Neural cell (in vitro differentiated cells): ENCODE data around the gene HERC3. TPM values are rescaled to one million over a fixed set of nuclear protein-coding genes. Genes with fewer than 3 reads are reported as not detected.

Source experiments
- H2AFZ ChIP-seq: fragments of 200-600, 300-800 bp; sonication (generic), shearing (Covaris generic); 2 replicates; pipeline ENCODE4 v1.6.0; 2014; ENCODE audit warnings: low read depth, mild to moderate bottlenecking, antibody characterized with exemption, low read length, moderate library complexity
- H3F3A ChIP-seq: fragments of 200-600 bp; shearing (Covaris generic); 2 replicates; pipeline ENCODE4 v1.6.1; 2016; ENCODE audit warnings: mild to moderate bottlenecking, moderate library complexity, mixed read lengths, antibody characterized with exemption, low read length; ENCODE audit not compliant: insufficient read depth, poor library complexity, severe bottlenecking
- H3K27ac ChIP-seq: fragments of 200-600, 300-800 bp; sonication (generic), shearing (Covaris generic); 2 replicates; pipeline ENCODE4 v1.5.1; 2014; ENCODE audit warnings: mild to moderate bottlenecking, low read length, moderate library complexity
- H3K27me3 ChIP-seq: fragments of 300-800, 200-600 bp; sonication (generic), shearing (Covaris generic); 2 replicates; pipeline ENCODE4 v1.6.0; 2014; ENCODE audit warnings: mild to moderate bottlenecking, low read depth, low read length, moderate library complexity; ENCODE audit not compliant: insufficient read depth
- H3K36me3 ChIP-seq: fragments of 300-800, 200-600 bp; sonication (generic), shearing (Covaris generic); 2 replicates; pipeline ENCODE4 v1.5.1; 2014; ENCODE audit warnings: mild to moderate bottlenecking, antibody characterized with exemption, low read length, moderate library complexity; ENCODE audit not compliant: insufficient read depth
- H3K4me2 ChIP-seq: fragments of 300-800, 200-600 bp; sonication (generic), shearing (Covaris generic); 2 replicates; pipeline ENCODE4 v1.6.0; 2014; ENCODE audit warnings: mild to moderate bottlenecking, low read length
- H3K4me3 ChIP-seq: fragments of 300-800, 200-600 bp; sonication (generic), shearing (Covaris generic); 2 replicates; pipeline ENCODE4 v1.5.1; 2014; ENCODE audit warnings: mild to moderate bottlenecking, low read length, moderate library complexity
- H3K79me2 ChIP-seq: fragments of 200-600 bp; shearing (Covaris generic); replicated peaks from 2 replicates; pipeline ENCODE4 v1.6.0; 2014; ENCODE audit warnings: mild to moderate bottlenecking, low read length, moderate library complexity; ENCODE audit not compliant: insufficient read depth
- H3K9ac ChIP-seq: fragments of 300-800, 200-600 bp; sonication (generic), shearing (Covaris generic); 2 replicates; pipeline ENCODE4 v1.6.1; 2016; ENCODE audit warnings: mild to moderate bottlenecking, low read length, mixed read lengths
- H3K9me2 ChIP-seq: fragments of 200-600 bp; shearing (Covaris generic); 2 replicates; pipeline ENCODE4 v1.6.1; 2016; ENCODE audit warnings: mild to moderate bottlenecking, low read length, mixed read lengths; ENCODE audit not compliant: insufficient read depth
- H3K9me3 ChIP-seq: fragments of 200-600, 300-800 bp; sonication (generic), shearing (Covaris generic); 2 replicates; pipeline ENCODE4 v1.6.1; 2016; ENCODE audit warnings: mild to moderate bottlenecking, mixed run types, low read length, moderate library complexity, mixed read lengths
- H4K20me1 ChIP-seq: fragments of 200-600 bp; shearing (Covaris generic); 2 replicates; pipeline ENCODE4 v1.6.1; 2016; ENCODE audit warnings: mild to moderate bottlenecking, mixed run types; ENCODE audit not compliant: insufficient read depth
- EP300 ChIP-seq: fragments of 450-650 bp; conservative IDR thresholded peaks from 2 replicates; pipeline ENCODE4 v1.6.1; 2014; ENCODE audit warnings: antibody characterized with exemption, mild to moderate bottlenecking, moderate library complexity; ENCODE audit not compliant: poor library complexity, severe bottlenecking
- EZH2 ChIP-seq: fragments of 200-600, 300-800 bp; shearing (Covaris generic), sonication (generic); IDR thresholded peaks from 2 replicates; pipeline ENCODE4 v1.6.1; 2014; ENCODE audit warnings: antibody characterized with exemption, low read length, borderline replicate concordance, mild to moderate bottlenecking; ENCODE audit not compliant: insufficient read depth, poor library complexity, severe bottlenecking
- MXI1 ChIP-seq: fragments of 450-650 bp; conservative IDR thresholded peaks from 2 replicates; pipeline ENCODE4 v1.6.1; 2014; ENCODE audit warnings: antibody characterized with exemption, mild to moderate bottlenecking; ENCODE audit not compliant: poor library complexity, severe bottlenecking
- POLR2AphosphoS5 ChIP-seq: IDR thresholded peaks from 2 replicates; pipeline ENCODE4 v1.6.1; 2012
- RAD21 ChIP-seq: fragments of 450-650 bp; conservative IDR thresholded peaks from 2 replicates; pipeline ENCODE4 v1.6.1; 2014; ENCODE audit warnings: antibody characterized with exemption, mild to moderate bottlenecking, moderate library complexity
- REST ChIP-seq: IDR thresholded peaks from 2 replicates; pipeline ENCODE4 v1.6.1; 2012; ENCODE audit warnings: borderline replicate concordance
- SMC3 ChIP-seq: fragments of 450-650 bp; conservative IDR thresholded peaks from 2 replicates; pipeline ENCODE4 v1.6.1; 2014; ENCODE audit warnings: antibody characterized with exemption, mild to moderate bottlenecking, moderate library complexity; ENCODE audit not compliant: poor library complexity
- TAF1 ChIP-seq: IDR thresholded peaks from 2 replicates; pipeline ENCODE4 v1.6.1; 2012; ENCODE audit warnings: low read depth
- polyA plus RNA-seq: library from polyadenylated mRNA; depleted of rRNA; stranded (reverse); fragments of >200 nt; gene quantifications from 2 replicates; pipeline ENCODE4 v1.2.3, GENCODE V29; 2014
- TF ChIP-seq, protein P1 (sequence below): fragments of 450-650 bp; IDR thresholded peaks from 2 replicates; pipeline ENCODE4 v1.5.1; 2014; ENCODE audit warnings: antibody characterized with exemption, mild to moderate bottlenecking, moderate library complexity; ENCODE audit not compliant: poor library complexity, severe bottlenecking

Gene HERC3
- polyA plus RNA-seq, 1 donor from 2014 or later: 49.2 TPM

DNA sequence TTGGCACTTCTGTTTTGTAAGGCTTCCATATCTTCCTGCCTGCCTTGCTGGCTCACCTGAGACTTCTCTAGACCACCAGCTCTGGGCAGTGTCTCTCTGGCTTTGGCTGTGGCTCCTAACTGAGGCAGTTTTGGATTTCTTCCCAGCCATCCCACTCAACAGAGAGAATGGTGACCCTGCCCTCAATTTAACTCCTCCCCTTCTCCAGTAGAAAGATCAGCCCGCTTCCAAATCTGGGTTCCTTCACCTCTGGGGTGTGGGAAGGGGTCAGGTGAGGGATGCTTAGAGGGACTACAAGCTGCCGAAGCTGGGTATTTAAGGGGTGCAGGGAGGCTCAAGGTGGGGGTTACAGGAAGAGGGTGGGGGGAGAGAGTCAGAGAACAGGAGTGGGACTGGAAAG, 81.6 kb downstream of the HERC3 start:
- Histone ChIP-seq H2AFZ (no peak overlapping the region), H3F3A (no peaks in the 10 kb centered on the region), H3K79me2 (no peaks in the 10 kb centered on the region), H3K9me3 (no peaks in the 10 kb centered on the region), H3K36me3 (no peaks in the 10 kb centered on the region), H3K4me3 (no peak overlapping the region), H3K9ac (no peak overlapping the region), H4K20me1 (no peaks in the 10 kb centered on the region), H3K27me3 (no peaks in the 10 kb centered on the region), H3K9me2 (no peaks in the 10 kb centered on the region), H3K4me2 (no peak overlapping the region), H3K27ac (no peak overlapping the region)
- TF ChIP-seq EZH2: no peak
- TF ChIP-seq, protein P1, sequence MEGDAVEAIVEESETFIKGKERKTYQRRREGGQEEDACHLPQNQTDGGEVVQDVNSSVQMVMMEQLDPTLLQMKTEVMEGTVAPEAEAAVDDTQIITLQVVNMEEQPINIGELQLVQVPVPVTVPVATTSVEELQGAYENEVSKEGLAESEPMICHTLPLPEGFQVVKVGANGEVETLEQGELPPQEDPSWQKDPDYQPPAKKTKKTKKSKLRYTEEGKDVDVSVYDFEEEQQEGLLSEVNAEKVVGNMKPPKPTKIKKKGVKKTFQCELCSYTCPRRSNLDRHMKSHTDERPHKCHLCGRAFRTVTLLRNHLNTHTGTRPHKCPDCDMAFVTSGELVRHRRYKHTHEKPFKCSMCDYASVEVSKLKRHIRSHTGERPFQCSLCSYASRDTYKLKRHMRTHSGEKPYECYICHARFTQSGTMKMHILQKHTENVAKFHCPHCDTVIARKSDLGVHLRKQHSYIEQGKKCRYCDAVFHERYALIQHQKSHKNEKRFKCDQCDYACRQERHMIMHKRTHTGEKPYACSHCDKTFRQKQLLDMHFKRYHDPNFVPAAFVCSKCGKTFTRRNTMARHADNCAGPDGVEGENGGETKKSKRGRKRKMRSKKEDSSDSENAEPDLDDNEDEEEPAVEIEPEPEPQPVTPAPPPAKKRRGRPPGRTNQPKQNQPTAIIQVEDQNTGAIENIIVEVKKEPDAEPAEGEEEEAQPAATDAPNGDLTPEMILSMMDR: no peak

DNA sequence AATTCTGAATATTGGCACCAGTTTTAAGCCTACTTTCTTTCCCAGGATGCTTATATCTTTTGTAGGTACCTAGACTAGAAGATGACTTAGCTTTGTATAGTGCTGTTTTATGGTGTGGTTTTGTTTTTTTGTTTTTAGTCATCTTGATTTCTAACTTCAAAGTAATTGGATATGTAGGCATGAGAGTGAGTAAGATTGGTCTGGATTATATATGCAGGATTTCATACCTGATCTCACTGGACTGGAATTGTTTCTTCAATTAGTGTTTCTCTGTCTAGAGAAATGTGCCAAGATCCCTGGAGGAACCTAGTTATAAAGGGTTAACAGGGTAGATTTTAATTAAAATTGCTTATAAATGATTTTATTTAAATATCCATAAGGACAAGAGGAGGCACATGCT, 82.3 kb downstream of the HERC3 start:
- Histone ChIP-seq H3K4me3 (no peak overlapping the region), H2AFZ (no peak overlapping the region), H3K27ac (no peak overlapping the region), H3K9ac (no peak overlapping the region), H3K27me3 (no peaks in the 10 kb centered on the region), H3K79me2 (no peaks in the 10 kb centered on the region), H4K20me1 (no peaks in the 10 kb centered on the region), H3K36me3 (no peaks in the 10 kb centered on the region), H3K4me2 (no peak overlapping the region), H3K9me2 (no peaks in the 10 kb centered on the region), H3F3A (no peaks in the 10 kb centered on the region), H3K9me3 (no peaks in the 10 kb centered on the region)
- no peak for TF ChIP-seq SMC3

DNA sequence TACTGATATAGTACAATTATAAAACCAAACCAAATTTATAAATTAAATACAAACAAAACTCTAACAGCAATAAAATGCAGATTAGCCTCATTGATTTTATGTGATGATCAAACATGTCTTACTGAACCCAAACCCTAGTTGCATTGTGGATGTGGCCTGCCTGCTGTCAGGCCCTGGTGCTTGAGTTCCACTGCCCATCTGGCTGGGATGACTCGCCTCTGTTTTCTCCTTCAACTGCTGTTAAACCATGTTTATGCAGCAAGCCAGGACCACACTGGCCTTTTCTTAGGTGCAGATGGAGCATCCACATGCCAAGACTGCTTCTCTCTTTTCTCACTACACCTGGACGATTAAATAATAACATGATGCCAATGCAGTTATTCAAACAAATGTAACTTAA, 82.7 kb downstream of the HERC3 start:
- no peaks in the 10 kb centered on the region for H3K36me3 ChIP-seq
- no peak overlapping the region for H2AFZ ChIP-seq
- no peaks in the 10 kb centered on the region for H3K79me2 ChIP-seq
- no peak overlapping the region for H3K27ac ChIP-seq
- H4K20me1 ChIP-seq: no peaks in the 10 kb centered on the region
- no peaks in the 10 kb centered on the region for H3F3A ChIP-seq
- H3K4me2 ChIP-seq: no peak overlapping the region
- TF ChIP-seq MXI1 (no peak), SMC3 (no peak), POLR2AphosphoS5 (no peak), REST (no peak), RAD21 (no peak), EZH2 (no peak), TAF1 (no peak), EP300 (no peak)
- TF ChIP-seq, protein P1: no peak
- H3K4me3 ChIP-seq: no peak overlapping the region
- no peaks in the 10 kb centered on the region for H3K9me3 ChIP-seq
- H3K9me2 ChIP-seq: no peaks in the 10 kb centered on the region
- no peaks in the 10 kb centered on the region for H3K27me3 ChIP-seq
- H3K9ac ChIP-seq: no peak overlapping the region
